Smooth muscle cell (in vitro differentiated cells): ENCODE results near the gene ZNF280A. TPM values are rescaled to one million over a fixed set of nuclear protein-coding genes. Genes with fewer than 3 reads are reported as not detected.

Experiments
- DNase-seq: peaks from one replicate; lab custom pipeline; 2025; ENCODE audit not compliant: unreplicated experiment; lab: John Stamatoyannopoulos, UW
- H2AFZ ChIP-seq: fragments of 200-600 bp; sonication (generic); 2 replicates; pipeline ENCODE4 v1.6.0; 2016; ENCODE audit warnings: antibody characterized with exemption, low read depth, mild to moderate bottlenecking
- H3F3A ChIP-seq: fragments of 200-600 bp; sonication (generic); 2 replicates; pipeline ENCODE4 v1.6.0; 2017; ENCODE audit warnings: antibody characterized with exemption, low read depth
- H3K27ac ChIP-seq: fragments of 200-600 bp; sonication (generic); 2 replicates; pipeline ENCODE4 v1.5.1; 2016; ENCODE audit warnings: low read depth, mild to moderate bottlenecking
- H3K27me3 ChIP-seq: fragments of 200-600 bp; sonication (generic); 2 replicates; pipeline ENCODE4 v1.6.1; 2016; ENCODE audit warnings: low read depth, mild to moderate bottlenecking
- H3K36me3 ChIP-seq: fragments of 200-600 bp; sonication (generic); 2 replicates; pipeline ENCODE4 v1.5.1; 2016; ENCODE audit warnings: low read depth
- H3K4me1 ChIP-seq: fragments of 200-600 bp; sonication (generic); 2 replicates; pipeline ENCODE4 v1.5.1; 2016; ENCODE audit warnings: low read depth
- H3K4me2 ChIP-seq: fragments of 200-600 bp; sonication (generic); 2 replicates; pipeline ENCODE4 v1.6.0; 2016; ENCODE audit warnings: mild to moderate bottlenecking
- H3K4me3 ChIP-seq: fragments of 200-600 bp; sonication (generic); 2 replicates; pipeline ENCODE4 v1.5.1; 2016; ENCODE audit warnings: mild to moderate bottlenecking
- H3K79me2 ChIP-seq: fragments of 200-600 bp; sonication (generic); 2 replicates; pipeline ENCODE4 v1.6.0; 2016; ENCODE audit warnings: low read depth, mild to moderate bottlenecking
- H3K9ac ChIP-seq: fragments of 200-600 bp; sonication (generic); 2 replicates; pipeline ENCODE4 v1.6.0; 2016; ENCODE audit warnings: low read depth
- H3K9me3 ChIP-seq: fragments of 200-600 bp; sonication (generic); replicated peaks from 2 replicates; pipeline ENCODE4 v1.5.1; 2016; ENCODE audit warnings: low read depth
- H4K20me1 ChIP-seq: fragments of 200-600 bp; sonication (generic); 2 replicates; pipeline ENCODE4 v1.6.0; 2016; ENCODE audit warnings: low read depth
- WGBS: methylation state at CpG from one replicate; pipeline ENCODE4 v1.1.7; 2016; ENCODE audit warnings: low lambda C conversion rate; 5-methylcytosine and 5-hydroxymethylcytosine counted together
- polyA plus RNA-seq: library from polyadenylated mRNA; unstranded; fragments of >200 nt; fragmentation: Nextera tagmentation; extraction: Ambion mirVana; gene quantifications from 2 replicates; pipeline ENCODE4 v1.2.1, GENCODE V29; 2016
- total RNA-seq: library from RNA; depleted of rRNA; stranded (reverse); fragments of >200 nt; gene quantifications from 2 replicates; pipeline ENCODE4 v1.2.3, GENCODE V29; 2014
- TF ChIP-seq, protein P1 (sequence below): fragments of 200-600 bp; sonication (generic); IDR thresholded peaks from 2 replicates; pipeline ENCODE4 v1.5.1; 2017; ENCODE audit warnings: borderline replicate concordance, mild to moderate bottlenecking, antibody characterized with exemption; ENCODE audit not compliant: insufficient read depth, poor library complexity, severe bottlenecking

ZNF280A gene
- total and polyA plus RNA-seq, 2 experiments from 2014 or later: 0.21 TPM; not detected in 1

DNA sequence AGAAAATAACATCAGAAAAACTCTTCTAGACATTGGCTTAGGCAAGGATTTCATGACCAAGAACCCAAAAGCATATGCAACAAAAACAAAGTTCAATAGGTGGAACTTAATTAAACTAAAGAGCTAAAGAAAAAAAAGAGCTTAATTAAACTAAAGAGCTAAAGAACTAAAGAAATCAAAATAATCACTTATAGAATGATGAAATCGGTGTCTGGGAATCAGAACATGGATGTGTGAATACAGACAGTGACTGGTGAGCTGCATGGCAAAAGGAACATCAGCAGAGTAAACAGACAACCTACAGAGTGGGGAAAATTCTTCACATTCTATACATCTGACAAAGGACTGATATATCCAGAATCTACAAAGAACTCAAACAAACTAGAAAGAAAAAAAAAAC is 53.0 kb downstream of the ZNF280A start:
- TF ChIP-seq, protein P1, sequence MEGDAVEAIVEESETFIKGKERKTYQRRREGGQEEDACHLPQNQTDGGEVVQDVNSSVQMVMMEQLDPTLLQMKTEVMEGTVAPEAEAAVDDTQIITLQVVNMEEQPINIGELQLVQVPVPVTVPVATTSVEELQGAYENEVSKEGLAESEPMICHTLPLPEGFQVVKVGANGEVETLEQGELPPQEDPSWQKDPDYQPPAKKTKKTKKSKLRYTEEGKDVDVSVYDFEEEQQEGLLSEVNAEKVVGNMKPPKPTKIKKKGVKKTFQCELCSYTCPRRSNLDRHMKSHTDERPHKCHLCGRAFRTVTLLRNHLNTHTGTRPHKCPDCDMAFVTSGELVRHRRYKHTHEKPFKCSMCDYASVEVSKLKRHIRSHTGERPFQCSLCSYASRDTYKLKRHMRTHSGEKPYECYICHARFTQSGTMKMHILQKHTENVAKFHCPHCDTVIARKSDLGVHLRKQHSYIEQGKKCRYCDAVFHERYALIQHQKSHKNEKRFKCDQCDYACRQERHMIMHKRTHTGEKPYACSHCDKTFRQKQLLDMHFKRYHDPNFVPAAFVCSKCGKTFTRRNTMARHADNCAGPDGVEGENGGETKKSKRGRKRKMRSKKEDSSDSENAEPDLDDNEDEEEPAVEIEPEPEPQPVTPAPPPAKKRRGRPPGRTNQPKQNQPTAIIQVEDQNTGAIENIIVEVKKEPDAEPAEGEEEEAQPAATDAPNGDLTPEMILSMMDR: no peak

DNA sequence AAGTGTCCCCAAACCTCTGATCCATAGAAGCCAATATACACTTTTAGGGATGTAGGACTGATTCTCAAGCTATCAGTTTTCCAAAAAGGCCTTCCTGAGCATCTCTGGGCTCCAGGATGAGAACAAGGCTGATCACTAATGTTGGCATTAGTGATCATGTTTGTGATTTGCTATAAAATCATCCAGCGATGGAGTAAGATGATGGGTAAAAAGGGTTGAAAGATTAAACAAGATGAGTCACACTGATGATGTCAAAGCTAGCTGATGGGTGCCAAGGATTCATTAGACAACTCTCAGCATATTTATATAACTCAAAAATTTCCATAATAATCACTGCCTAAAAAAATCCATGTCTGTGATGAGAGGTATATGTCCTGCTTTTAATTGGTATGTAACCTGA is 54.3 kb downstream of the ZNF280A start:
- peaks cover 33% of the 10 kb centered on the region for H3K27me3 ChIP-seq
- 88% methylated on average over 1 of the region's 1 CpG for WGBS
- no peak overlapping the region for H3K4me3 ChIP-seq
- no peak overlapping the region for H2AFZ ChIP-seq
- no peaks in the 10 kb centered on the region for H4K20me1 ChIP-seq
- H3K27ac ChIP-seq: no peak overlapping the region
- H3K4me2 ChIP-seq: no peak overlapping the region
- DNase-seq: no peak
- no peaks in the 10 kb centered on the region for H3F3A ChIP-seq
- H3K9me3 ChIP-seq: no peaks in the 10 kb centered on the region
- H3K36me3 ChIP-seq: no peaks in the 10 kb centered on the region
- no peaks in the 10 kb centered on the region for H3K4me1 ChIP-seq
- TF ChIP-seq, protein P1: no peak
- no peak overlapping the region for H3K9ac ChIP-seq
- H3K79me2 ChIP-seq: no peaks in the 10 kb centered on the region

More for the DNA sequence above, 53.0 kb downstream of the ZNF280A start:
- no peaks in the 10 kb centered on the region for H3K4me1 ChIP-seq
- H3K79me2 ChIP-seq: no peaks in the 10 kb centered on the region
- H3K27me3 ChIP-seq: peaks cover 26% of the 10 kb centered on the region
- H2AFZ ChIP-seq: no peak overlapping the region
- no peak overlapping the region for H3K4me2 ChIP-seq
- no peaks in the 10 kb centered on the region for H3K36me3 ChIP-seq
- no peak overlapping the region for H3K9ac ChIP-seq
- DNase-seq: no peak
- H4K20me1 ChIP-seq: no peaks in the 10 kb centered on the region
- H3K9me3 ChIP-seq: no peaks in the 10 kb centered on the region
- no peak overlapping the region for H3K27ac ChIP-seq
- H3K4me3 ChIP-seq: no peak overlapping the region
- no peaks in the 10 kb centered on the region for H3F3A ChIP-seq
- WGBS: 95% methylated on average over 1 of the region's 1 CpG

DNA sequence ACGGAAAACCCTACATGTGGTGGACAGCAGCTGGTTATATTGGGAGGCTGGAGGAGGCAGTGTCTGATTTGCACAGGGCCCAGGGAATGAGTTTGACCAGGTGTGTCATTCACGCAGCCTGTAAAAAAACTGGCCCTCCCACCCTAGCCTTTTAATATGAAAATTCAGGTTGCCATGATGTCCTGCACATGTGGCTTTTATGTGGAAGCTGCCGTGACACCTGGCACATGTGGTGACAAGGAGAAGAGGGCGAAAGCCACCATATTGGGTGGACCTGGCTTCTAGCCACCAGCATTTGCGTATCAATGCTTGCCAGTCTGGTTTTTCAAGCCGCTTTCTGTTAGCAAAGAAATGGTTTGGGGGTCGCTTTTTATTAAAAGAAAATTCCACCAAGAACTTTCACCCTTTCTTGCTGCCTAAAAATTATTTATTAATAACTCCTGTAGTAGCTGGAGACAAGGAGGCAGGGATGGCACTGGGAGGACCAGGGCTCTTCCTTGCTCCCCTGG is 54.9 kb downstream of the ZNF280A start:
- no peak for DNase-seq
- Histone ChIP-seq H3K27me3 (peaks cover 33% of the 10 kb centered on the region), H3K9ac (no peak overlapping the region), H4K20me1 (no peaks in the 10 kb centered on the region), H3K4me2 (no peak overlapping the region), H2AFZ (no peak overlapping the region), H3K36me3 (no peaks in the 10 kb centered on the region), H3K27ac (no peak overlapping the region), H3K9me3 (no peaks in the 10 kb centered on the region), H3F3A (no peaks in the 10 kb centered on the region), H3K4me3 (no peak overlapping the region), H3K4me1 (no peaks in the 10 kb centered on the region), H3K79me2 (no peaks in the 10 kb centered on the region)
- TF ChIP-seq, protein P1: no peak
- WGBS: 74% methylated on average over 7 of the region's 7 CpGs

DNA sequence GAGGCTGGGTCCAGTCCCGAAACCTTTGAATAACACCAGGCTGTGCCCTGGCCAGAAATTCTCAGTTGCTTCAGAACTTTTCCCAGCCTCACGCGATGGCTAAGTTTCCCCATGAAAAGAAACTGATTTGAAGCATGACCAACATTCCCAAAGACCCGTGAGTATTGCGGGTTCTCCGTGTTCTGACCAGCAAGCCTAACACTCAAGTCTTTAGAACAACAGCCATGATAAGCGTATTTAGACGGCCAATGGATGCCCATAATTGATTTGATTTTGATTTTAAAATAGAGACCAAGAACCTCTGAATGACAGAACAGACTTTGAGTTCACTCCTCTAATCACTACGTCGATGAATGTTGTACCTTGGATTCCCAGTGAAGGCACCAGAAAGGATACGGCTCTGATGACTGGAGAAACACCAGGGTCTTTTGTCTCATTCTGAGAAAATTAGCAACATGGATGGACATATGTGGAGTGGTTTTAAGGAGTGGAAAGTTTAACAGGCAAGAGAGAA is 55.5 kb downstream of the ZNF280A start:
- Histone ChIP-seq H4K20me1 (no peaks in the 10 kb centered on the region), H3K9ac (no peak overlapping the region), H3K4me1 (no peaks in the 10 kb centered on the region), H3K9me3 (no peaks in the 10 kb centered on the region), H3K36me3 (no peaks in the 10 kb centered on the region), H3F3A (no peaks in the 10 kb centered on the region), H3K79me2 (no peaks in the 10 kb centered on the region), H3K27ac (no peak overlapping the region), H3K4me3 (no peak overlapping the region), H3K27me3 (peaks cover 36% of the 10 kb centered on the region), H2AFZ (no peak overlapping the region), H3K4me2 (no peak overlapping the region)
- 82% methylated on average over 11 of the region's 11 CpGs for WGBS
- no peak for DNase-seq
- TF ChIP-seq, protein P1: no peak
